AG09319 (cell line): ENCODE results near the gene PROSER2.
"Not testable (repeated sequence)": the region's sequence is repeated elsewhere in the genome, so short reads cannot be mapped to it uniquely, and the experiment has no call there.

Source experiments
- DNase-seq: peaks from one replicate; pipeline ENCODE4 v3.0.0-alpha.2; 2010; ENCODE audit warnings: low read depth; ENCODE audit errors: extremely low read depth
- CTCF ChIP-seq: IDR thresholded peaks from 2 replicates; pipeline ENCODE4 v1.5.1; 2011; ENCODE audit warnings: low read depth, mild to moderate bottlenecking, inconsistent platforms, low read length, moderate library complexity

Gene PROSER2

GRCh38 chr10:11885437-11886137 is 62.4 kb downstream of the PROSER2 start:
- no peak for DNase-seq
- TF ChIP-seq CTCF: no peak

- DNase-seq: no peak
- TF ChIP-seq CTCF: no peak
These were observed 63.0 kb downstream of the PROSER2 start for GRCh38 chr10:11886138-11886474.

- DNase-seq: no peak
- no peak for TF ChIP-seq CTCF
These were observed 63.7 kb downstream of the PROSER2 start for GRCh38 chr10:11886851-11887250.

GRCh38 chr10:11887381-11888227 is 64.4 kb downstream of the PROSER2 start:
- no peak for DNase-seq
- TF ChIP-seq CTCF: no peak

- DNase-seq: not testable (repeated sequence)
These were observed 66.1 kb downstream of the PROSER2 start for GRCh38 chr10:11889263-11889662.

GRCh38 chr10:11891776-11892486 is 68.8 kb downstream of the PROSER2 start:
- TF ChIP-seq CTCF: no peak
- no peak for DNase-seq

GRCh38 chr10:11893749-11894278 is 70.7 kb downstream of the PROSER2 start:
- no peak for DNase-seq
- no peak for TF ChIP-seq CTCF
